HCT116 (cell line): Measurements from ENCODE around the gene ARVCF. TPM values are rescaled to one million over a fixed set of nuclear protein-coding genes. Genes with fewer than 3 reads are reported as not detected.

ENCODE experiments used
- ATAC-seq: fragments of 200-7000 bp; cut with Tn5 transposase; 2 replicates; pipeline ENCODE4 v1.9.1; 2020; ENCODE audit warnings: mild to moderate bottlenecking, moderate library complexity
- BruUV-seq: library from RNA; stranded (reverse); fragments of 400-500 nt; replicated peaks from 2 replicates; lab custom pipeline; 2021; lab: Mats Ljungman, UMichigan
- CTCF ChIA-PET: fragments of 300-600 bp; sonication (Branson Sonifier 250); formaldehyde crosslinking; loops from one replicate; lab custom pipeline; 2021; ENCODE audit warnings: antibody characterized with exemption; lab: Charles Lee
- POLR2A ChIA-PET: fragments of 300-600, 350-600 bp; sonication (Branson Sonifier 250); formaldehyde crosslinking; loops from one replicate; lab custom pipeline; 2021; ENCODE audit warnings: antibody characterized with exemption; lab: Charles Lee
- RAD21 ChIA-PET, 2 experiments: fragments of 300-600 bp; sonication (Branson Sonifier 250); formaldehyde crosslinking; loops; one replicate each; lab custom pipeline; 2023; ENCODE audit warnings: low total read pairs in 2 of 2; ENCODE audit not compliant: uncharacterized antibody in 2 of 2, unreplicated experiment in 2 of 2, low non-redundant PET in 1 of 2; lab: Charles Lee
- DNase-seq: peaks from one replicate; pipeline ENCODE4 v3.0.0-alpha.2; 2010; ENCODE audit warnings: low read depth, low spot score
- H2AFZ ChIP-seq: fragments of 200-600 bp; shearing (Covaris generic), sonication (generic); 2 replicates; pipeline ENCODE4 v1.6.1; 2017; ENCODE audit warnings: low read depth, mixed run types, mixed read lengths, antibody characterized with exemption, low read length; ENCODE audit not compliant: poor library complexity, severe bottlenecking
- H3K27ac ChIP-seq: 2 replicates; pipeline ENCODE4 v1.5.1; 2012; ENCODE audit warnings: low read depth, low read length
- H3K27me3 ChIP-seq: fragments of 200-600 bp; sonication (generic); 2 replicates; pipeline ENCODE4 v1.6.1; 2016; ENCODE audit warnings: mixed run types, low read length, mixed read lengths; ENCODE audit not compliant: insufficient read depth
- H3K36me3 ChIP-seq, 2 experiments: fragments of 200-500 bp in 1 of 2; fragments of 200-600 bp in 1 of 2; sonication (Bioruptor generic) in 1 of 2; sonication (generic) in 1 of 2; 2 replicates each; pipeline versions ENCODE4 v1.5.1 to v1.6.1; 2014 to 2016; ENCODE audit warnings: low read length in 2 of 2, inconsistent platforms in 1 of 2, mixed read lengths in 1 of 2, mixed run types in 1 of 2; ENCODE audit not compliant: insufficient read depth in 2 of 2, control insufficient read depth in 1 of 2
- H3K4me1 ChIP-seq, 2 experiments: fragments of 200-600 bp in 1 of 2; sonication (generic) in 1 of 2; 2 replicates each; pipeline versions ENCODE4 v1.5.1 to v1.6.1; 2012 to 2017; ENCODE audit warnings: low read length in 2 of 2, inconsistent platforms in 1 of 2, mild to moderate bottlenecking in 1 of 2, mixed read lengths in 1 of 2, mixed run types in 1 of 2, moderate library complexity in 1 of 2; ENCODE audit not compliant: insufficient read depth in 2 of 2, control insufficient read depth in 1 of 2
- H3K4me2 ChIP-seq: fragments of 200-600 bp; sonication (generic); 2 replicates; pipeline ENCODE4 v1.6.1; 2017; ENCODE audit warnings: mixed run types, low read length, mixed read lengths
- H3K4me3 ChIP-seq, 2 experiments: fragments of 200-600 bp in 1 of 2; sonication (generic) in 1 of 2; replicated peaks in 1 of 2; 2 replicates each; pipeline ENCODE4 v1.5.1; 2011 to 2016; ENCODE audit warnings: low read length in 2 of 2, control low read depth in 1 of 2, low read depth in 1 of 2, mild to moderate bottlenecking in 1 of 2, mixed read lengths in 1 of 2, mixed run types in 1 of 2
- H3K79me2 ChIP-seq: fragments of 200-600 bp; sonication (generic); 2 replicates; pipeline ENCODE4 v1.6.1; 2017; ENCODE audit warnings: mild to moderate bottlenecking, mixed run types, low read length, moderate library complexity, mixed read lengths; ENCODE audit not compliant: insufficient read depth
- H3K9ac ChIP-seq: fragments of 200-600 bp; sonication (generic); 2 replicates; pipeline ENCODE4 v1.6.1; 2016; ENCODE audit warnings: low read length, mixed read lengths
- H3K9me2 ChIP-seq: fragments of 200-600 bp; sonication (generic), shearing (Covaris generic); 2 replicates; pipeline ENCODE4 v1.6.1; 2017; ENCODE audit warnings: mixed run types, mild to moderate bottlenecking, moderate library complexity; ENCODE audit not compliant: insufficient read depth
- H3K9me3 ChIP-seq, 2 experiments: fragments of 200-500 bp in 1 of 2; fragments of 200-600 bp in 1 of 2; sonication (Bioruptor generic) in 1 of 2; sonication (generic) in 1 of 2; 2 replicates each; pipeline ENCODE4 v1.6.1; 2014 to 2017; ENCODE audit warnings: low read length in 2 of 2, mixed read lengths in 2 of 2, inconsistent platforms in 1 of 2, low read depth in 1 of 2, mild to moderate bottlenecking in 1 of 2, mixed run types in 1 of 2, moderate library complexity in 1 of 2; ENCODE audit not compliant: control insufficient read depth in 1 of 2, insufficient read depth in 1 of 2
- H4K20me1 ChIP-seq: fragments of 200-600 bp; sonication (generic), shearing (Covaris generic); 2 replicates; pipeline ENCODE4 v1.6.1; 2017; ENCODE audit warnings: mixed run types, mild to moderate bottlenecking, moderate library complexity; ENCODE audit not compliant: insufficient read depth
- CEBPB ChIP-seq: IDR thresholded peaks from 2 replicates; pipeline ENCODE4 v1.6.1; 2012; ENCODE audit warnings: low read depth
- CTCF ChIP-seq, 3 experiments: fragments of 200-600 bp in 1 of 3; sonication (generic) in 1 of 3; IDR thresholded peaks in 2 of 3; conservative IDR thresholded peaks in 1 of 3; 2 replicates each; pipeline ENCODE4 v1.5.1; 2012 to 2017; ENCODE audit warnings: low read depth in 2 of 3, low read length in 2 of 3, antibody characterized with exemption in 1 of 3, borderline replicate concordance in 1 of 3, control low read depth in 1 of 3, mild to moderate bottlenecking in 1 of 3, mixed read lengths in 1 of 3, mixed run types in 1 of 3, moderate library complexity in 1 of 3; ENCODE audit not compliant: insufficient read depth in 1 of 3
- FOSL1 ChIP-seq: IDR thresholded peaks from 2 replicates; pipeline ENCODE4 v1.6.1; 2012; ENCODE audit warnings: low read depth
- MAX ChIP-seq: IDR thresholded peaks from 2 replicates; pipeline ENCODE4 v1.6.1; 2012
- SP1 ChIP-seq: IDR thresholded peaks from 2 replicates; pipeline ENCODE4 v1.6.1; 2012; ENCODE audit warnings: low read depth
- SRF ChIP-seq: IDR thresholded peaks from 2 replicates; pipeline ENCODE4 v1.6.1; 2012; ENCODE audit warnings: low read depth
- TCF7L2 ChIP-seq: IDR thresholded peaks from 2 replicates; pipeline ENCODE4 v1.7.0; 2011; ENCODE audit warnings: borderline replicate concordance, inconsistent platforms; ENCODE audit not compliant: insufficient read depth, insufficient read length; ENCODE audit errors: extremely low read depth
- YY1 ChIP-seq: IDR thresholded peaks from 2 replicates; pipeline ENCODE4 v1.6.1; 2011; ENCODE audit warnings: low read length, low read depth, moderate library complexity, mild to moderate bottlenecking; ENCODE audit not compliant: insufficient replicate concordance; ENCODE audit errors: extremely low read depth
- ZBTB33 ChIP-seq: IDR thresholded peaks from 2 replicates; pipeline ENCODE4 v1.6.1; 2011; ENCODE audit warnings: mild to moderate bottlenecking, low read length, moderate library complexity; ENCODE audit not compliant: insufficient replicate concordance; ENCODE audit errors: extremely low read depth
- ZNF274 ChIP-seq: fragments of 200-500 bp; sonication (Bioruptor generic); IDR thresholded peaks from 2 replicates; pipeline ENCODE4 v1.6.1; 2014; ENCODE audit warnings: mild to moderate bottlenecking, low read depth, low read length, inconsistent platforms
- intact Hi-C: fragments of 100-400 bp; cut with micrococcal nuclease; formaldehyde crosslinking; loops from 2 replicates; pipeline ENCODE4 v1.10.0; 2022
- microRNA counts: library from miRNA; unstranded; fragments of <30 nt; microRNA quantifications from one replicate; lab custom pipeline; 2015
- microRNA-seq: library from miRNA; unstranded; fragments of <30 nt; microRNA quantifications from one replicate; pipeline ENCODE4, GENCODE V29; 2016; ENCODE audit warnings: borderline number of aligned reads
- total RNA-seq: library from RNA; stranded (reverse); gene quantifications from one replicate; pipeline ENCODE4 v1.2.1, GENCODE V29; 2021; ENCODE audit not compliant: unreplicated experiment

Gene ARVCF
- total RNA-seq, 1 experiment from 2014 or later, result 42.8 TPM

GRCh38 chr22:19923914-19924513, 92.6 kb downstream of the ARVCF start (continued):
- TF ChIP-seq ZBTB33 (no peak), MAX (no peak), SP1 (no peak), FOSL1 (no peak), ZNF274 (no peak), TCF7L2 (no peak), YY1 (no peak)

- no peak overlapping the region for H3K27ac ChIP-seq
- H3K27me3 ChIP-seq, result no peaks in the 10 kb centered on the region
- no peaks in the 10 kb centered on the region for H3K9me2 ChIP-seq
- TF ChIP-seq SRF (no peak), TCF7L2 (no peak), CEBPB (no peak), CTCF (IDR thresholded peaks at IDR 0.05 in 2 of 3, conservative IDR thresholded peaks at IDR 0.05 in 1 of 3; ENCODE audit: borderline replicate concordance in 1 of 3, insufficient read depth in 1 of 3, low read depth in 2 of 3, low read length in 2 of 3) (no peak)
- H4K20me1 ChIP-seq, result no peaks in the 10 kb centered on the region
- intact Hi-C loops, result no loop called here
- no peak overlapping the region for H3K4me3 ChIP-seq
- no peaks in the 10 kb centered on the region for H3K4me1 ChIP-seq
- ChIA-PET CTCF (no interaction called here), RAD21 (no interaction called here), POLR2A (no interaction called here)
- no peak overlapping the region for H2AFZ ChIP-seq
- H3K9me3 ChIP-seq, result no peaks in the 10 kb centered on the region
- DNase-seq (no peak), ATAC-seq (no peak)
- no peaks in the 10 kb centered on the region for H3K79me2 ChIP-seq
- H3K9ac ChIP-seq, result no peak overlapping the region
- no TSS peak for BruUV-seq
- no peak overlapping the region for H3K4me2 ChIP-seq
- no peaks in the 10 kb centered on the region for H3K36me3 ChIP-seq
Measured at GRCh38 chr22:19921544-19922081, 95.0 kb downstream of the ARVCF start.

MicroRNAs within 50 kb of the gene (microRNA counts, 767-probe panel; counts per million panel counts)
- microRNA hsa-miR-185-5p (lab: Ali Mortazavi, UCI), result not detected

Small RNA genes lying within 50 kb of the gene (microRNA-seq; reads per million reads assigned to microRNA genes)
- 1,634 reads per million, percentile 84 among the genes with 10 or more reads in this experiment for gene MIR185
- not detected for gene MIR4761

Other genes with a start within 250 kb of the ARVCF start
- 12.1 TPM for gene GNB1L, start 161.9 kb downstream of the ARVCF start, total RNA-seq
- 24.6 TPM for gene RTL10, start 161.9 kb downstream of the ARVCF start, total RNA-seq
- gene COMT, start 75.1 kb downstream of the ARVCF start, total RNA-seq, result 109 TPM
- gene TXNRD2, start 75.0 kb downstream of the ARVCF start, total RNA-seq, result 19.7 TPM
- 17.0 TPM for gene TANGO2, start 4.3 kb upstream of the ARVCF start, total RNA-seq
- gene DGCR8, start 63.4 kb upstream of the ARVCF start, total RNA-seq, result 43.8 TPM
- gene RANBP1, start 99.3 kb upstream of the ARVCF start, total RNA-seq, result 351 TPM
- gene TRMT2A, start 100.4 kb upstream of the ARVCF start, total RNA-seq, result 67.3 TPM
- gene ZDHHC8, start 115.0 kb upstream of the ARVCF start, total RNA-seq, result 89.3 TPM
- not detected for gene CCDC188, start 134.2 kb upstream of the ARVCF start, total RNA-seq